Measurements from ENCODE around the gene C3orf18.

DNA sequence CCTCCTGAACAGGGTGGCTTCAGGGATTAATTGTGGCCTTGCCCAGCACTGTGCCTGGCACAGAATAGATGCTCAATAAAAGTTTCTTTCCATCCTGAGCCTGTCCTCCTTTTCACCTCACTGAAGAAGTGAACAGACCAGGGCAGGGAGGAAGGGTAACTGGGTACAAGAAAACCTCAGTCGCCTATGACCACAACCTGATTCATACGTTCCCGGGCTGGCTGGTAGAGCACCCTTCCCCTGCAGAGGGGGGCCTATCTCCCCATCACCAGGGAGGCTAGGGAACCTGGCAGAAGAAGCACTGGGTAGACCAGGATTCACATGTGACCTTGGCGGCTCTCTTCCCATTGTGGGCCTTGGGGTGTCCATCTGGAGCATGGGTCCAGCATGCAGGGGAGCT is 36.3 kb downstream of the C3orf18 start:
- TF ChIP-seq, protein P1, sequence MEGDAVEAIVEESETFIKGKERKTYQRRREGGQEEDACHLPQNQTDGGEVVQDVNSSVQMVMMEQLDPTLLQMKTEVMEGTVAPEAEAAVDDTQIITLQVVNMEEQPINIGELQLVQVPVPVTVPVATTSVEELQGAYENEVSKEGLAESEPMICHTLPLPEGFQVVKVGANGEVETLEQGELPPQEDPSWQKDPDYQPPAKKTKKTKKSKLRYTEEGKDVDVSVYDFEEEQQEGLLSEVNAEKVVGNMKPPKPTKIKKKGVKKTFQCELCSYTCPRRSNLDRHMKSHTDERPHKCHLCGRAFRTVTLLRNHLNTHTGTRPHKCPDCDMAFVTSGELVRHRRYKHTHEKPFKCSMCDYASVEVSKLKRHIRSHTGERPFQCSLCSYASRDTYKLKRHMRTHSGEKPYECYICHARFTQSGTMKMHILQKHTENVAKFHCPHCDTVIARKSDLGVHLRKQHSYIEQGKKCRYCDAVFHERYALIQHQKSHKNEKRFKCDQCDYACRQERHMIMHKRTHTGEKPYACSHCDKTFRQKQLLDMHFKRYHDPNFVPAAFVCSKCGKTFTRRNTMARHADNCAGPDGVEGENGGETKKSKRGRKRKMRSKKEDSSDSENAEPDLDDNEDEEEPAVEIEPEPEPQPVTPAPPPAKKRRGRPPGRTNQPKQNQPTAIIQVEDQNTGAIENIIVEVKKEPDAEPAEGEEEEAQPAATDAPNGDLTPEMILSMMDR (IDR thresholded peaks at IDR 0.05; ENCODE audit: low read depth, low read length) = no peak
- TF ChIP-seq MYC (IDR thresholded peaks at IDR 0.05; ENCODE audit: low read depth, low read length) = no peak
- no peak for TF ChIP-seq POLR2A (IDR thresholded peaks at IDR 0.05; ENCODE audit: extremely low read depth, insufficient read length)
- TF ChIP-seq, protein P2, sequence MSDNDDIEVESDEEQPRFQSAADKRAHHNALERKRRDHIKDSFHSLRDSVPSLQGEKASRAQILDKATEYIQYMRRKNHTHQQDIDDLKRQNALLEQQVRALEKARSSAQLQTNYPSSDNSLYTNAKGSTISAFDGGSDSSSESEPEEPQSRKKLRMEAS (IDR thresholded peaks at IDR 0.05; ENCODE audit: low read depth, low read length) = no peak

All from NB4 (cell line).